ENCODE data around the gene MEPCE.
"Not testable (repeated sequence)": the region's sequence is repeated elsewhere in the genome, so short reads cannot be mapped to it uniquely, and the experiment has no call there.

Gene MEPCE, protein sequence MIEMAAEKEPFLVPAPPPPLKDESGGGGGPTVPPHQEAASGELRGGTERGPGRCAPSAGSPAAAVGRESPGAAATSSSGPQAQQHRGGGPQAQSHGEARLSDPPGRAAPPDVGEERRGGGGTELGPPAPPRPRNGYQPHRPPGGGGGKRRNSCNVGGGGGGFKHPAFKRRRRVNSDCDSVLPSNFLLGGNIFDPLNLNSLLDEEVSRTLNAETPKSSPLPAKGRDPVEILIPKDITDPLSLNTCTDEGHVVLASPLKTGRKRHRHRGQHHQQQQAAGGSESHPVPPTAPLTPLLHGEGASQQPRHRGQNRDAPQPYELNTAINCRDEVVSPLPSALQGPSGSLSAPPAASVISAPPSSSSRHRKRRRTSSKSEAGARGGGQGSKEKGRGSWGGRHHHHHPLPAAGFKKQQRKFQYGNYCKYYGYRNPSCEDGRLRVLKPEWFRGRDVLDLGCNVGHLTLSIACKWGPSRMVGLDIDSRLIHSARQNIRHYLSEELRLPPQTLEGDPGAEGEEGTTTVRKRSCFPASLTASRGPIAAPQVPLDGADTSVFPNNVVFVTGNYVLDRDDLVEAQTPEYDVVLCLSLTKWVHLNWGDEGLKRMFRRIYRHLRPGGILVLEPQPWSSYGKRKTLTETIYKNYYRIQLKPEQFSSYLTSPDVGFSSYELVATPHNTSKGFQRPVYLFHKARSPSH

DNA sequence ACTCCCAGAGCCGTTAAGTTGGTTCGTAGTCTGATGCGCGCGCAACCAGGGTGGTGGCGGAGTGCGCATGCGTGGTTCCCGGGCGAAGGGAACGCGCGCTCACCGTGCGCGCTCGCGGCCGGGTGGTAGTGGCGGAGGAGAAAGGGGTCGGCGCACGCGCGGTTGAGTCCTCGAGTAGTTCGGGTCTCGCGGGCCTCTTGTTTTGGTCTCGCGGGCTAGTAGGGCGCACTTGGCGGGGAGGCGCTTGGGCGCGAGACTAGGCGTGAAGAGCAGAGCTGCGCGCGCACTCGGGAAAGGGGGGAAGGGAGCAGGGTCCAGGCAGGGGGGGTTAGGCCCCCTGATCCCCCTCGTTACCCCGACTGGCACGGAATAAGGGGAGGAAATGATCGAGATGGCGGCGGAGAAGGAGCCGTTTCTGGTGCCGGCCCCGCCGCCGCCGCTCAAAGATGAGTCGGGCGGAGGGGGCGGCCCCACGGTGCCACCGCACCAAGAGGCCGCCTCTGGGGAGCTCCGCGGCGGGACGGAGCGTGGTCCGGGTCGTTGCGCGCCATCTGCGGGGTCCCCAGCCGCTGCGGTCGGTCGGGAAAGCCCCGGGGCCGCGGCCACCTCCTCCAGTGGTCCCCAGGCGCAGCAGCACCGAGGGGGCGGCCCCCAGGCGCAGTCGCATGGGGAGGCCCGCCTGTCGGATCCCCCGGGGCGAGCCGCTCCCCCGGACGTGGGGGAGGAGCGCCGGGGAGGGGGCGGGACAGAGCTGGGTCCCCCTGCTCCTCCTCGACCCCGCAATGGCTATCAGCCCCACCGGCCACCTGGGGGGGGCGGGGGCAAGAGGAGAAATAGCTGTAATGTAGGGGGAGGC, at the start of gene MEPCE:
MEPCE (plus strand) TSS at position 195 of the 856 bp plus-strand sequence; CDS start at position 383, 188 bp downstream.
- Histone ChIP-seq H3K27me3 (ENCODE audit: insufficient read depth, low read length) (no peaks in the 10 kb centered on the region), H3K36me3 (ENCODE audit: insufficient read depth, low read length) (peaks cover 34% of the 10 kb centered on the region), H3K4me1 (ENCODE audit: insufficient read depth, low read length) (peaks cover 21% of the 10 kb centered on the region), H3K4me3 (ENCODE audit: low read length) (peak within 1 kb of the TSS; percentile 74), H3K9me3 (ENCODE audit: low read length) (no peaks in the 10 kb centered on the region), H2AFZ (ENCODE audit: low read depth, low read length) (peak within 1 kb of the TSS; percentile 69)

DNA sequence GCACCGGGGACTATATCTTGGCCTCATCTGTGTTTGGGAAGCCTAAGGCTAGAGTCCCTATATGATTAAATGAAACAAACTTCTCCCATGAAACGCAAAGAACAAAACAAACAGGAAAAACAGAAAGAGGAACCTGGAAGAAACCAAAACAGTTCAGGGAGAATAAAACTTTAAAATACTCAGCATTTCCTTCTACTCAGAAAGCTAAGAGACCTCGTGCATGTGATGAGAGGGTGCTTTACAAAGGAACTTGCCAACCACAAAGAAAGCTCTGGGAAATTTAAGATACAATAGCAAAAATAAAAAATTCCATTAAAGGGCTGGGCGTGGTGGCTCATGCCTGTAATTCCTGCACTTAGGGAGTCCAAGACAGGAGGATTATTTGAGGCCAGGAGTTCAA, 49.4 kb upstream of the MEPCE start:
- H3K4me1 ChIP-seq (ENCODE audit: insufficient read depth, low read length): no peaks in the 10 kb centered on the region
- no peaks in the 10 kb centered on the region for H3K36me3 ChIP-seq (ENCODE audit: insufficient read depth, low read length)
- H2AFZ ChIP-seq (ENCODE audit: low read depth, low read length): no peak overlapping the region
- H3K4me3 ChIP-seq (ENCODE audit: low read length): no peak overlapping the region
- H3K27me3 ChIP-seq (ENCODE audit: insufficient read depth, low read length): no peaks in the 10 kb centered on the region
- no peaks in the 10 kb centered on the region for H3K9me3 ChIP-seq (ENCODE audit: low read length)

DNA sequence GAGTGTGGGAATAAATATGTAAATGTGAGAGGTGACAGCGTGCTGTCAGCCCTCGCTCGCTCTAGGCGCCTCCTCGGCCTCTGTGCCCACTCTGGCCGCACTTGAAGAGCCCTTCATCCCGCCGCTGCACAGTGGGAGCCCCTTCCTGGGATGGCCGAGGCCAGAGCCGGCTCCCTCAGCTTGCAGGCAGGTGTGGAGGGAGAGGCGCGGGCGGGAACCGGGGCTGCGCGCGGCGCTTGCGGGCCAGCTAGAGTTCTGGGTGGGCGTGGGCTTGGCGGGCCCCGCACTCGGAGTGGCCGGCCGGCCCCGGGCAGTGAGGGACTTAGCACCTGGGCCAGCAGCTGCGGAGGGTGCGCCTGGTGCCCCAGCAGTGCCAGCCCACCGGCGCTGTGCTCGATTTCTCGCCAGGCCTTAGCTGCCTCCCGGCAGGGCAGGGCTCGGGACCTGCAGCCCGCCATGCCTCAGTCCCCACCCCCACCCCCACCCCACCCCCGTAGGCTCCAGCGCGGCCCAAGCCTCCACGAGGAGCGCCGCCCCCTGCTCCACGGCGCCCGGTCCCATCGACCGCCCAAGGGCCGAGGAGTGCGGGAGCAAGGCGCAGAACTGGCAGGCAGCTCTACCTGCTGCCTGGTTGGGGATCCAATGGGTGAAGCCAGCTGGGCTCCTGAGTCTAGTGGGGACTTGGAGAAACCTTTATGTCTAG, 47.9 kb upstream of the MEPCE start:
- H3K36me3 ChIP-seq (ENCODE audit: insufficient read depth, low read length); H2AFZ ChIP-seq (ENCODE audit: low read depth, low read length); H3K4me3 ChIP-seq (ENCODE audit: low read length); H3K9me3 ChIP-seq (ENCODE audit: low read length); H3K27me3 ChIP-seq (ENCODE audit: insufficient read depth, low read length); H3K4me1 ChIP-seq (ENCODE audit: insufficient read depth, low read length): not testable (repeated sequence)

DNA sequence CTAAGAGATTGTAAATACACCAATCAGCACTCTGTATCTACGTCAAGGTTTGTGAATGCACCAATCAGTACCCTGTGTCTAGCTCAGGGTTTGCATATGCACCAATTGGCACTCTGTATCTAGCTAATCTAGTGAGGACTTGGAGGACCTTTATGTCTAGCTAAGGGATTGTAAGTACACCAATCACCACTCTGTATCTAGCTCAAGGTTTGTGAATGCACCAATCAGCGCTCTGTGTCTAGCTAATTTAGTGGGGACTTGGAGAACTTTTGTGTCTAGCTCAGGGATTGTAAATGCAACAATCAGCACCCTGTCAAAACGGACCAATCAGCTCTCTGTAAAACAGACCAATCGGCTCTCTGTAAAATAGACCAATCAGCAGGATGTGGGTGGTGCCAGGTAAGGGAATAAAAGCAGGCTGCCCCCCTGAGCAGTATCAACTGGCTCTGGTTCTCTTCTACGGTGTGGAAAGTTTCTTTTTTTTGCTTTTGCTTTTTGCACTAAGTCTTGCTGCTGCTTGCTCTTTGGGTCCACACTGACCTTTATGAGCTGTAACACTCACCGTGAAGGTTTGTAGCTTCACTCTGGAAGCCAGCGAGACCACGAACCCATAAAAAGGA, 47.3 kb upstream of the MEPCE start:
- H3K4me3 ChIP-seq (ENCODE audit: low read length); H3K27me3 ChIP-seq (ENCODE audit: insufficient read depth, low read length); H3K9me3 ChIP-seq (ENCODE audit: low read length): not testable (repeated sequence)

DNA sequence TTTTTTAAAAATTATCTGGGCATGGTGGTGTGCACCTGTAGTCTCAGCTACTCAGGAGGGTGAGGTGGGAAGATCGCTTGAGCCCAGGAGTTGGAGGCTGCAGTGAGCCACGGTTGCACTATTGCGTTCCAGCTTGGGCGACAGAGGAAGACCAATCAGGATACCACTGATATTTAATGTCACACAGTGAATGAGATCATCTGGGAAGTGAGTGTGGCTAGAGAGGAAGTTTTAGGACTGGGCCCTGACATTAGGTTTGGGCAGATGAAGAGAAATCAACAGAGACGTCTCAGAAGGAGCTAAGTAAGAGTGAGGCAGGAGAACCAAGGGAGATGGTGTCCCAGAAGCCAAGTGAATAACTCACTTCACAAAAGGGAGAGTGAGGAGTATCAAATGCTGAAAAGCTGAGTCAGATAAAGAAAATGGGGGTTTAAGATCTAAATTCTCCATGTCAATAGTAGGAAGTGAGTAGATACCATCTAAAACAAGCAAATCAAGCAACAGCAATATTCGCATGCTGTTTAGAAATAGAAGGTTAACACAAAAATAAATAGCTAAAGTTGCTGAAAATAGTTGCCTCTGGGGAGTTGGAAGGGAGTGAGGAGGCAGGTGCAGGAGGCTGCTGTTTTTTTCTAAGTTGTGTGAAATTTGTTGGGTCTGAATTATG, 44.9 kb upstream of the MEPCE start:
- Histone ChIP-seq H3K36me3 (ENCODE audit: insufficient read depth, low read length) (no peaks in the 10 kb centered on the region), H3K4me3 (ENCODE audit: low read length) (no peak overlapping the region), H3K4me1 (ENCODE audit: insufficient read depth, low read length) (no peaks in the 10 kb centered on the region), H2AFZ (ENCODE audit: low read depth, low read length) (no peak overlapping the region), H3K27me3 (ENCODE audit: insufficient read depth, low read length) (no peaks in the 10 kb centered on the region), H3K9me3 (ENCODE audit: low read length) (no peaks in the 10 kb centered on the region)

More for the DNA sequence above, 47.3 kb upstream of the MEPCE start:
- H2AFZ ChIP-seq (ENCODE audit: low read depth, low read length); H3K4me1 ChIP-seq (ENCODE audit: insufficient read depth, low read length); H3K36me3 ChIP-seq (ENCODE audit: insufficient read depth, low read length): not testable (repeated sequence)

DNA sequence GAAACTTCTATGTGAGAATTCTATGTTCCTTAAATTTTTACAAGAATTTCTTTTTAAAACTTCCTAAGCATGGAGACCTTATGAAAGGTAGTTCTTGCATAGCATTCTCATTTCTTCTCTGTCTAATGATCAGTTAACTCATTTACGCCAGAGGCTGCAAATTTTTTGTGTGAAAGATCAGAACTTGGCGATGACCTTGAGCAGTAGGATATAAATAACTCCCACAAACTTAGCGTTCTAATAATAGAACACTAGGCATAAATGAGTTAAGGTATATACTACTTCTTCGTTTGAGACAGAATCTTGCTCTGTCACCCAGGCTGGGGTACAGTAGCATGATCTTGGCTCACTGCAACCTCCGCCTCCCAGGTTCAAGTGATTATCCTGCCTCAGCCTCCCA, 42.7 kb upstream of the MEPCE start:
- no peak overlapping the region for H2AFZ ChIP-seq (ENCODE audit: low read depth, low read length)
- H3K27me3 ChIP-seq (ENCODE audit: insufficient read depth, low read length): no peaks in the 10 kb centered on the region
- H3K4me1 ChIP-seq (ENCODE audit: insufficient read depth, low read length): no peaks in the 10 kb centered on the region
- no peak overlapping the region for H3K4me3 ChIP-seq (ENCODE audit: low read length)
- H3K36me3 ChIP-seq (ENCODE audit: insufficient read depth, low read length): no peaks in the 10 kb centered on the region
- H3K9me3 ChIP-seq (ENCODE audit: low read length): no peaks in the 10 kb centered on the region

DNA sequence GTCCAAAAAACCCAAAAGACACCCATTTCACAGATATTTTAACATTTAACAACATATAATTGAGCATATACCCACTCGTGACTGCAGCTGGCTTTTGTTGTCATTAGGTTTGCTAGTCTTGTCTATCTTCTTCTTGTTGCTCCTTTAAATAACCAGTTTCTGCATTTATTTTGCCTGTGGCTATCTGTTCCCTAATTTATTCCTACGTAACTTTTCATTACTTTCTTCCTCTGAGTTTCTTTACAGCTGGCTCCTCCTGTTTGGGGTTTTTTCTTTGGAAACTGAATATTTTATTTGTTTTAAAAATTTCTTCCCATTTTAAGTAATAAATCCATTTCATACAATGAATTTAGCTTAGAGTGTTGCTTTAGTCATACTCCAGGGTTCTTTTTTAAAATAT, 41.9 kb upstream of the MEPCE start:
- Histone ChIP-seq H3K4me1 (ENCODE audit: insufficient read depth, low read length) (no peaks in the 10 kb centered on the region), H3K9me3 (ENCODE audit: low read length) (no peaks in the 10 kb centered on the region), H3K36me3 (ENCODE audit: insufficient read depth, low read length) (no peaks in the 10 kb centered on the region), H2AFZ (ENCODE audit: low read depth, low read length) (no peak overlapping the region), H3K4me3 (ENCODE audit: low read length) (no peak overlapping the region), H3K27me3 (ENCODE audit: insufficient read depth, low read length) (no peaks in the 10 kb centered on the region)

DNA sequence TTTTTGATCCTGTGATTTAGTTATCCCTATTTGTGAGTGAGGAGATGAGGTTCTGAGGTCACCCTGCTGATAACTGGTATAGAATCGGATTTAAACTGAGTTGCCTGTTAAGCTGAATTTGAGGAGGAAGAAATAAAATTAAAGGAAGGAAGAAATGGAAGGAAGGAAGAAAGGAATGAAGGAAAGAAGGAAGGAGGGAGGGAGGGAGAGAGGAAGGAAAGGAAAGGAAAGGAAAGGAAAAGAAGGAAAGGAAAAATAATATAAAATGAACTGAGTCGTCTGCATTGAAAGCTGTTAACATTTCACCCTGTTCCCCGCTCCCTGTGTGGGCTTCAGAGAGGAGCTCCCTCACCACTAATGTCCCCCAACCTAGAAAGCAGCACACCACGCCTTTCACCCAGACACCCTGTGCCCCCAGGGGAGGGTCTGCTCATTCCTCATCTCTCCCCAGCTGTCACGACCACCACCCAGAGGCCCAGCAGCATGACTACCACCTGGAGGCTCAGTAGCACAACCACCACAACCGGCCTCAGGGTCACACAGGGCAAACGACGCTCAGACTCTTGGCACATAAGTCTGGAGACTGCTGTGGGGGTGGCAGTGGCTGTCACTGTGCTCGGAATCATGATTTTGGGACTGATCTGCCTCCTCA, 40.1 kb upstream of the MEPCE start:
- Histone ChIP-seq H2AFZ (ENCODE audit: low read depth, low read length) (no peak overlapping the region), H3K4me3 (ENCODE audit: low read length) (no peak overlapping the region), H3K4me1 (ENCODE audit: insufficient read depth, low read length) (no peaks in the 10 kb centered on the region), H3K27me3 (ENCODE audit: insufficient read depth, low read length) (no peaks in the 10 kb centered on the region), H3K9me3 (ENCODE audit: low read length) (no peaks in the 10 kb centered on the region), H3K36me3 (ENCODE audit: insufficient read depth, low read length) (no peaks in the 10 kb centered on the region)

DNA sequence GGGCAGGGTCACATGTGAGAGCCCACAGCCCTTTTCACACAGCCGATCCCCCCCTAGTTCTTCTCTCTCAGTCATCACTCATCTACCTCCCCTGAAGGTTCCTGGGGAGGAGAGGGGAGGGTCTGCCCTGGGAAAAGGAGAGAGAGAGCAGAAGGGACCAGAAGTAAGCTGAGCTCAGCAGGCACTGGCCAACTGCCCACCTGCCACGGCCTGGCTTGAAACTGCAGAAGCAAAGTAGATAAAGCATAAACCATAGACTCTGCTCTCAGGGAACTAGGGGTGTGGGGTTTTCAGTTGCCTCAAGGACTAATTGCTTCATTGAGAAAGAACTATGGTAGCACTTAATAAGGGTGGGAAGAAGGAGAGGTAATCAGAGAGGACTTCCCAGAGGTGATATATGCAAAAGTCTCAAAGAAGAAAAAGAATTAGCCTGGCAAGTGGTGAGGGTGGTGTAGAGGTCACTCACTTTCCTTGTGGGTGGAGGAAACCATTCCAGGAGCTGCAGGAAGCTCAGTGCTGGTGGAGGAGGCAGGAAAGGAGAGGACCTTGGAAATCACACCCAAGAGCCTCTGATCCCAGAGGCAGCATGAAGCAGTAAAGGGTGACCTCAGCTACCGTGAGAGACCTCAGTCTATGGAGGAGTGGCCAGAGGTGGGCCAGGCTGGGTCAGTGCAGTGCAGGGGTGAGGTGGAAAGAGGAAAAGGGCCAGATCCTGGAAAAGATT, 39.2 kb upstream of the MEPCE start:
- no peak overlapping the region for H3K4me3 ChIP-seq (ENCODE audit: low read length)
- H3K36me3 ChIP-seq (ENCODE audit: insufficient read depth, low read length): no peaks in the 10 kb centered on the region
- H2AFZ ChIP-seq (ENCODE audit: low read depth, low read length): no peak overlapping the region

DNA sequence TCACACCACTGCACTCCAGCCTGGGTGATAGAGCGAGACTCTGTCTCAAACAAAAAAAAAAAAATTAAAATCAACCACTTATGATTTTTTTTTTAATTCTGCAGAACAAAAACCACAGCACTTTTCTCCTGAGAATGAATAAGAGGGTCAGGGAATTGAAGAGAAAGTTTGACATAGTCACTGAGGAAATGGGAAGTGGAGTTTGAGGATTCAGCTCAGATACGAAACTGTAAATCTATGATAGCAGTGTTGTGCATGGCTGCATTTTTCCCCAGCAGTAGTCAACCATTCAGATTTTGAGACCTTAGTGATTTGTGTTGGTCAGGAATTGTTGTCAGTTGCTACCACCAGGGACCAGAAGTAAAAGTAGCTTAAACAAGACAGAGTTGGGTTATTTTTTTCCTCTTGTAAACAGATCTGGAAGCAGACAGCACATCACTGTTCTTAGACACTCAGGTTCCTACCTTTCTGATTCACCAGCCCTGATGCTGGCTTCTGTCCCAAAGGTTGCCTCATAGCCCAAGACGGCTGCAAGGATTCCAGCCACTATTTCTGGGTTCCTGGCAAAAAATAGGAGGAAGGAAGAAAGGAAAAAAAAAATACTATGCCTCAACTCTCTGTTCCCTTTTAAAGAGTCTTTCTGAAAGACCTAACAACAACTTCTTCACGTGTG, 36.3 kb upstream of the MEPCE start:
- H3K4me1 ChIP-seq (ENCODE audit: insufficient read depth, low read length): peaks cover 6% of the 10 kb centered on the region
- H3K36me3 ChIP-seq (ENCODE audit: insufficient read depth, low read length): no peaks in the 10 kb centered on the region
- H3K27me3 ChIP-seq (ENCODE audit: insufficient read depth, low read length): no peaks in the 10 kb centered on the region
- no peak overlapping the region for H3K4me3 ChIP-seq (ENCODE audit: low read length)
- H2AFZ ChIP-seq (ENCODE audit: low read depth, low read length): no peak overlapping the region
- no peaks in the 10 kb centered on the region for H3K9me3 ChIP-seq (ENCODE audit: low read length)

More for the DNA sequence above, 39.2 kb upstream of the MEPCE start:
- Histone ChIP-seq H3K27me3 (ENCODE audit: insufficient read depth, low read length) (no peaks in the 10 kb centered on the region), H3K9me3 (ENCODE audit: low read length) (no peaks in the 10 kb centered on the region), H3K4me1 (ENCODE audit: insufficient read depth, low read length) (no peaks in the 10 kb centered on the region)

DNA sequence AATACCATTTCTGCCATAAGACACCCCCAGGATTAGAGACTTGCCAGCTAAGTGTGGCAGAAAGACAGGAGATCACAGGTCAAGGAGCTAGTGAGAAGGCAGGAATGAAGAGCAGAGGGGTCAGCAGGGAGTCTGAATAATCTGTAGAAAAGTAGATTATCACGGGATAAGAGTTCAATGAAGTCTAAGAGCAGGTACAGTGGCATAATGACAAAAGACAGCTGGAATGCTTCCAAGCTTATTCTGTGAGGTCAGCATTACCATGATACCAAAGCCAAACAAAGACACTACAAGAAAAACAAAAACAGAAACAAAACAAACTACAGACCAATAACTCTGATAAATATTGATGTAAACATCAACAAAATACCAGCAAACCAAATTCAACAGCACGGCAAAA, 35.6 kb upstream of the MEPCE start:
- Histone ChIP-seq H3K4me1 (ENCODE audit: insufficient read depth, low read length) (peaks cover 7% of the 10 kb centered on the region), H3K27me3 (ENCODE audit: insufficient read depth, low read length) (no peaks in the 10 kb centered on the region), H3K4me3 (ENCODE audit: low read length) (no peak overlapping the region), H3K36me3 (ENCODE audit: insufficient read depth, low read length) (no peaks in the 10 kb centered on the region), H3K9me3 (ENCODE audit: low read length) (no peaks in the 10 kb centered on the region), H2AFZ (ENCODE audit: low read depth, low read length) (no peak overlapping the region)

Data from neuron (in vitro differentiated cells).